AML-193 (cell line): ENCODE data around the gene HSPH1.

ENCODE experiments used
- DNase-seq, 2 experiments: peaks; one replicate each; lab custom pipeline; 2025; lab: John Stamatoyannopoulos, UW

The HSPH1 gene

DNA sequence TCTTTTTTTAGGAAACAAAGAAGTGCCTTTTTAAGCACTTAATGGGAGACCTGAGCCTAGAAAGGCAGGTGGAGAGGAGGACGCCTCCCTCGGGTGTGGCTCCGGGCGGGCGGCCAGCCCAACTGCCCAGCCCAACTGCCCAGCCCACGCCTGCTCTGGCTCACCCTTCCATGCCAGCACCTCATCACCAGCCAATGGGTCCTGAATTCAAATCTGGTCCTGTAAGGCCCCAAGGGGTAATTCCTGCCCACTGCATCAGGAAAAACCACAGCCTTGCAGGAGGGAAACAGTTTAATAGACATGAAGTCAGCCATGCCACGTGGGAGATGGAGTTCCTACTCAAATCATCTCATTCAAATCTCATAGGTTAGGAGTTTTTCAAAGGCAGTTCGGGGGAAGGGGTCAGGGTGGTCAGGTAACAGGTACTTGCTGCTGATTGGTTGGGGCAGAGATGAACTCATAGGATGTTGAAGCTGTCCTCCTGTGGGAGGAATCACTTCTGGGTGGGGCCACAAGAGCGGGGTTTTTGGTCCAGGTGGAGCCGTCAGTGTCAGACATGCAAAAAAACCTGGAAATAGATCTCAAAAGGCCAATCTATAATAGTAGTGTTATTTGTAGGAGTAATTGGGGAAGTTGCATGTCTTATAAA, 64.9 kb downstream of the HSPH1 start:
- no peak for DNase-seq

DNA sequence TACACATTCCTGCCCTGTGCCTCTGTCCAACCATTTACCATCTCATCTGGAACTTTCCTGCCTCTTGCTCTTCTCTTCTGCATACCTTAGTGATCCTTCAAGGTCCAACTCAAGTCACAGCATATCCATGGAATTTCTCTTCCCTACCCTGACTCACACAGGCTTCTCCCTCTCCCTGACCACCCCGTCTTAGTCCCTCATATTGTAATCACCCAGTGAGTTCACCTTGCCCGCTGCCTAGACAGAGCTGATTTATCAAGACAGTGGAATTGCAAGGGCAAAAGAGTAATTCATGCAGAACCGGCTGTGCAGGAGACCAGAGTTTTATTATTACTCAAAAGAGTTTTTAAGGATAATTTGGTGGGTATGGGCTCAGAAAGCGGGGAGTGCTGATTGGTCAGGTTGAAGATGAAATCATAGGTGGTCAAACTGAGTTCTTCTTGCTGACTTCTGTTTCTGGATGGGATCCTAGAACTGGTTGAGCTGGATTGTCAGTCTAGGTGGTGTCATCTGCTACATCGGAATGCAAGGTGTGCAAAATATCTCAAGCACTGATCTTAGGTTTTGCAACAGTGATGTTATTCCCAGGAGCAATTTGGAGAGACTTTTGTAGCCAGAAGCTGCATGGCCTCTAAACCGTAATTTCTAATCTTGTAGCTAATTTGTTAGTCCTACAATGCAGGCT, 67.2 kb downstream of the HSPH1 start:
- no peak for DNase-seq

DNA sequence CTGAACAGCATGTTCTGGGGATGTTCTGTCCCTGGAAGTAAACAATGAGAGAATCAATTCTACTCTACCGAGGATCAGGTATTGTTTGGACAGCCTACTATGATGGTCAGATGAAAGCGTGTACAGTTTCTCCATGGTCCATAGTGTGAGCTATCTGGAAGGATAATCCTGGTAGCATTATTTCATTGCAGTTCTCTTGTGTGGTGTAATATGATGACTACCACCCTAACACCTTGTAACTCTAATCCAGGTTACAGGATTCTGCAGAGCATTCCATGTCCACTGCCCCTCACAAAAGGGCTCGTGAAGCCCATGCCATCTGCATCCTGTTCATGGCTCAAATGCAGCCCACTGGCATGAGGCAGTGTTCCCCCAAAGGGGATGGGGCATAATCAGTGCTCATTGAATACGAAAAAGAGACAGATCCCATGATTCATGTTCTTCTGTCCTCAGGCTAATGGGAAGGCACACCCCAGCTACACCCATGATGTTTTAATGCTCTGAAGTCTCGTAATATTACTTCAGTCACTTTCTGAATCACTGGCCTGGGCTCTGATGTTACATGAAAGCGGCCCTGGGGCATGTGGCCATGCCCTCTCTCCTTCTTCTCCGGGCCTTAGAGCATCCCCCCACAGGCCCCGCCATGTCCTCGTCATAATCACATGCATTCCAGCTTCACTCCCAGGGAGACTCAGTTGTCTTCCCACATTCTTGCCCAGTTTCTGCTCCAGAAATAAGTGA, 68.4 kb downstream of the HSPH1 start:
- DNase-seq = no peak

DNA sequence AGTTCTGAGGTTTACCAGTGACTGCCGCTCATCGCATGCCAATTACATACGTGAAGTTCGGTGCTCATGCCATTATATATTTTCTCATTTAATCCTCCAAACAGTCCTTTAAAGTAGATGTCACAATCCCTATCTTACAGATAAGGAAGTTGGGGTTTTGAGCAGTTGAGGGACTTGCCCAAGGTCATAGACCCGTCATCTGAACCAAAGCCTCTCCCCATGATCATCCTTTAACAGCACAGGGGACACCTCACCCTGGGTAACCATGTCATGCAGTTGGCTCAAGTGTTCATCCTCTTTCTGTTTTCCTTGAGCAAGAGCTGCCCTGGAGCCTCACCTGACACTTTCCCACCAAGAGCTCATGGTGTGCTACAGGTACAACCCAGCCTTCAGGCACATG, 69.1 kb downstream of the HSPH1 start:
- no peak for DNase-seq

DNA sequence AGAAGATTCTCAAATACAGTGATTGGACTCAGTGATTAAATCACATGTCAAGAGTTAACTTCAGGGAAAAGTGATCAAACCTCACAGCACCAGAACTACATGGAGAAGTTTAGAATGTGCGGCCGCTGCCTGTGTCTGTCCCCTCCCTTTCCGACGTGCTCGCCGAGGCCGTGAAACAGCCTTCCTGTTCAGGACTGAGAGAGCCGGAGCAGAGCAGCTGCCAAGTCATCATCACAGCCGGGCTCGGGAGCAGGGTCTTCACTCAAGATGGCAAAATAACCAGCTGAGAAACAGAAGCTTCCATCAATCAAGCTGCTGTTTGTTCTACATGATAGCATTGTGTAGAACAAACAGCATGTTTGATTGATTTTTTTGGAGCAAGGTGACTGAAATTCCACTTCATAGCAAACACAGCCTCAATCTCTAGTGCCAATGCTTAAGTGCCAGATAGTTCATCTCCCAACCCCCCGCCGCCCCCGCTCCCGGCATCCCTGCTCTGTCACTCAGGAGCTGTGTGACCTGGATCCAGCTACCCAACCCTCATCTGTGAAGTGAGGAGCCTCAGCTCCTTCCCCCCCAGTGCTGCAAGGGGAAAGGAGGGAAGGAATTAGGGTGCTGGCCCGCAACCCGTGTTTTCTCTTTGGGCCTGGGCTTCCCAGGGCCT, 70.6 kb downstream of the HSPH1 start:
- DNase-seq = no peak

DNA sequence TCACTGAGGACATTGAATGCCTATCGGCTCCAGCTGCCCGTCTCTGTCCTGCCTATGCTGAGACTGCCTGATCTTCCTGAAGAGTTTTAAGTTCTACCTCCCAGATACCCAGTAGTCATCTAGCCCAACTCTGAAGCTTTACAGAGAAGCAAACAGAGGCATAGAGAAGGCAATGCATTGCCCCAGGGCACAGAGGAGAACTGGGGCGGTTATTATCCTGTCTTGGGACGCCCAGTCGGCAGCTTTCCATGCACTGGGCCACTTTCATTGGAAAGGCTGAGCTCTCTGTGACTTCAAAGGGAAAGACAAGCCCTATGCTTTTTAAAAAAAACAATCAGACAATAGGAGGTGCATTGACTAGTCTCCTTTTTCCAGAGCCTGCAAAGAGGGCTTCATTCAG, 71.6 kb downstream of the HSPH1 start:
- no peak for DNase-seq

DNA sequence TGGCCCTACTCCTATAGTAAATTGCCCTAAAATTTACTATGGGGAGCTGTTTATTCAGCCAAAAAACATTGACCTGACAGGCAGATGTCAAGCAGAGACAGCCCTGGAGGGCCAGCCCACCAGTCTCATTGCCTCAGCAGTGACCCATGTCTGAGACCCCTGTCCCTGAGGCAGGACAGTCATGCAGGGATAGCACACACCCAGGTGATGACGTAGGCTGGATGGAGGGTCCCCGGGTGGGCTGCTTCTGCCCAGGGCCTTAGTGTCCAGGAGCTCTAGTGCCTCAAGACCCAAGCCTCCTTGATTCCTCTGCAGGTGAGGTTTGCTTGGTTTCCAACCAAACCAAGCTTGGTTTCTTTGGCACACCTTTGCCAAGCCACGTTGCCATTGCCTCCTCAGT, 72.1 kb downstream of the HSPH1 start:
- DNase-seq = no peak

DNA sequence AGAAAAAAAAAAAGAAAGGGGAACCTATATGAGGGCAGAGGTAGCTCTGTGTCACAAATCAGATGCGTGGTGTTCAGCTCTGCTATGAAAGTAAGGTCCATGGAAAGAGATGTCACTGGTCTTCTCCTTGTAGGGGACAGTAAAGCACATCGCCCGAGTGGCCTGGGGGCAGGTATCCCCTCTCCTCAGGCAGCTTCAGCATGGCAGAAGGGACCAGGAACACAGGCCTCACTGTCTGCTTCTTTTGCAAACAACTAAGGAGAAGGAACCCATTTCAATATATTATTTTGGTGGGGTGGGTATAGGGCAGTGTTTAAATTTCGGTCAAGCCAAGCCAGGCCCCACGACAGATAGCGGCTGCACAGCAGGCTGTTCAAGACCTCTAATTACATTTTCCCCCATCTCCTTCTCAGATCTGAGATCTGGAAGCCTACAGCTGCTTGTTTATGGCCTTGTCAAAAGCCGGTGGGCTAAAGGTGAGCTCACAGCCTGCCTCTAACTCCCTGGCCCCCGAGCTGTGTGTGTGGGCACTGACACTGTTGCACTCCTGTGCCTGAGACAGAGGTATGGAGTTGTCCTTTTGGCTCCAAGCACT, 72.8 kb downstream of the HSPH1 start:
- no peak for DNase-seq
